ENCODE measurements around the gene NBDY. TPM values are rescaled to one million over a fixed set of nuclear protein-coding genes. Genes with fewer than 3 reads are reported as not detected.
"Not testable (repeated sequence)": the region's sequence is repeated elsewhere in the genome, so short reads cannot be mapped to it uniquely, and the experiment has no call there.

The NBDY gene
- total RNA-seq, 2 experiments from 2014 or later: 25.0 to 28.3 TPM

GRCh38 chrX:56765811-56766553, 36.9 kb downstream of the NBDY start:
- Mint-ChIP-seq H3K27ac (peak overlapping the region; percentile 90), H3K36me3 (ENCODE audit: low read depth) (peaks cover 5% of the 10 kb centered on the region), H3K4me3 (peak overlapping the region; percentile 71), H3K27me3 (no peaks in the 10 kb centered on the region), H3K9me3 (no peaks in the 10 kb centered on the region), H3K4me1 (ENCODE audit: low read depth) (peaks cover 56% of the 10 kb centered on the region)
- CTCF ChIA-PET: interaction anchor here (0.8 to 1.1 kb wide), 2 partner anchors 39 to 212 kb away, joined by 3 read pairs; no protein-coding TSS in a partner anchor
- POLR2A ChIA-PET: interaction anchor here (0.6 to 1.4 kb wide), 3 partner anchors 17 to 893 kb away, joined by 3 to 5 read pairs (median 4); no protein-coding TSS in a partner anchor
- ATAC-seq (ENCODE audit: poor library complexity): no peak
- DNase-seq: peak in 2 of 14 experiments; percentile 13
- Histone ChIP-seq H3K36me3 (ENCODE audit: insufficient read depth, low read length) (peaks cover 16% of the 10 kb centered on the region), H3K4me1 (ENCODE audit: insufficient read depth, low read length) (peaks cover 51% of the 10 kb centered on the region), H3K9me3 (ENCODE audit: control insufficient read depth in 1 of 2, insufficient read depth in 1 of 2, low read length in 2 of 2) (no peaks in the 10 kb centered on the region), H3K4me3 (ENCODE audit: low read length) (no peak overlapping the region), H3K27me3 (ENCODE audit: control insufficient read depth in 1 of 2, insufficient read depth in 2 of 2, low read length in 2 of 2) (no peaks in the 10 kb centered on the region), H3K27ac (ENCODE audit: low read depth in 1 of 2, low read length in 2 of 2) (peak overlapping the region; percentile 52 to 79)
- intact Hi-C loops (cut with DNase I, micrococcal nuclease): no loop called here
- no peak for TF ChIP-seq CTCF (IDR thresholded peaks at IDR 0.05)

- no peaks in the 10 kb centered on the region for H3K9me3 Mint-ChIP-seq
- DNase-seq (peak in 1 of 14 experiments; percentile 33), ATAC-seq (ENCODE audit: poor library complexity) (no peak)
- POLR2A ChIA-PET: no interaction called here
- peaks cover 44% of the 10 kb centered on the region for H3K4me1 ChIP-seq (ENCODE audit: insufficient read depth, low read length)
- no peak overlapping the region for H3K27ac ChIP-seq (ENCODE audit: low read depth in 1 of 2, low read length in 2 of 2)
- peaks cover 16% of the 10 kb centered on the region for H3K36me3 ChIP-seq (ENCODE audit: insufficient read depth, low read length)
- H3K4me3 ChIP-seq (ENCODE audit: low read length): no peak overlapping the region
- TF ChIP-seq CTCF (IDR thresholded peaks at IDR 0.05): no peak
- H3K9me3 ChIP-seq (ENCODE audit: control insufficient read depth in 1 of 2, insufficient read depth in 1 of 2, low read length in 2 of 2): no peaks in the 10 kb centered on the region
- H3K4me3 Mint-ChIP-seq: peak overlapping the region; percentile 48
- H3K36me3 Mint-ChIP-seq (ENCODE audit: low read depth): peaks cover 5% of the 10 kb centered on the region
- H3K4me1 Mint-ChIP-seq (ENCODE audit: low read depth): peaks cover 48% of the 10 kb centered on the region
- CTCF ChIA-PET: no interaction called here
- intact Hi-C loops (cut with DNase I, micrococcal nuclease): no loop called here
- peak overlapping the region; percentile 90 for H3K27ac Mint-ChIP-seq
- no peaks in the 10 kb centered on the region for H3K27me3 Mint-ChIP-seq
- H3K27me3 ChIP-seq (ENCODE audit: control insufficient read depth in 1 of 2, insufficient read depth in 2 of 2, low read length in 2 of 2): no peaks in the 10 kb centered on the region
These were observed 37.7 kb downstream of the NBDY start for GRCh38 chrX:56766554-56767347.

GRCh38 chrX:56767348-56768119, 38.5 kb downstream of the NBDY start:
- ATAC-seq (ENCODE audit: poor library complexity); H3K36me3 Mint-ChIP-seq (ENCODE audit: low read depth); H3K27me3 ChIP-seq (ENCODE audit: control insufficient read depth in 1 of 2, insufficient read depth in 2 of 2, low read length in 2 of 2); H3K4me3 Mint-ChIP-seq; H3K27ac ChIP-seq (ENCODE audit: low read depth in 1 of 2, low read length in 2 of 2); CTCF ChIA-PET; H3K27ac Mint-ChIP-seq; intact Hi-C loops (cut with DNase I, micrococcal nuclease); H3K4me3 ChIP-seq (ENCODE audit: low read length); H3K9me3 ChIP-seq (ENCODE audit: control insufficient read depth in 1 of 2, insufficient read depth in 1 of 2, low read length in 2 of 2); POLR2A ChIA-PET; H3K27me3 Mint-ChIP-seq; H3K9me3 Mint-ChIP-seq: not testable (repeated sequence)
- peaks cover 37% of the 10 kb centered on the region for H3K4me1 ChIP-seq (ENCODE audit: insufficient read depth, low read length)
- DNase-seq: peak in 2 of 14 experiments; percentile 28 to 44
- peaks cover 40% of the 10 kb centered on the region for H3K4me1 Mint-ChIP-seq (ENCODE audit: low read depth)
- H3K36me3 ChIP-seq (ENCODE audit: insufficient read depth, low read length): peaks cover 16% of the 10 kb centered on the region

- H3K4me3 ChIP-seq (ENCODE audit: low read length); H3K9me3 ChIP-seq (ENCODE audit: control insufficient read depth in 1 of 2, insufficient read depth in 1 of 2, low read length in 2 of 2); H3K9me3 Mint-ChIP-seq; CTCF ChIA-PET; H3K27me3 ChIP-seq (ENCODE audit: control insufficient read depth in 1 of 2, insufficient read depth in 2 of 2, low read length in 2 of 2); H3K27ac ChIP-seq (ENCODE audit: low read depth in 1 of 2, low read length in 2 of 2); H3K27me3 Mint-ChIP-seq; POLR2A ChIA-PET; DNase-seq; H3K27ac Mint-ChIP-seq; H3K4me3 Mint-ChIP-seq; intact Hi-C loops (cut with DNase I, micrococcal nuclease); ATAC-seq (ENCODE audit: poor library complexity); H3K36me3 Mint-ChIP-seq (ENCODE audit: low read depth): not testable (repeated sequence)
- Histone ChIP-seq H3K36me3 (ENCODE audit: insufficient read depth, low read length) (peaks cover 16% of the 10 kb centered on the region), H3K4me1 (ENCODE audit: insufficient read depth, low read length) (peaks cover 30% of the 10 kb centered on the region)
- H3K4me1 Mint-ChIP-seq (ENCODE audit: low read depth): peaks cover 34% of the 10 kb centered on the region
These were observed 39.1 kb downstream of the NBDY start for GRCh38 chrX:56768120-56768660.

GRCh38 chrX:56772675-56773521, 43.9 kb downstream of the NBDY start:
- intact Hi-C loops (cut with DNase I, micrococcal nuclease): not testable (repeated sequence)

More at GRCh38 chrX:56772675-56773521, 43.9 kb downstream of the NBDY start:
- H3K27ac ChIP-seq (ENCODE audit: low read depth in 1 of 2, low read length in 2 of 2); CTCF ChIA-PET; H3K9me3 ChIP-seq (ENCODE audit: control insufficient read depth in 1 of 2, insufficient read depth in 1 of 2, low read length in 2 of 2); H3K4me3 Mint-ChIP-seq; H3K27me3 ChIP-seq (ENCODE audit: control insufficient read depth in 1 of 2, insufficient read depth in 2 of 2, low read length in 2 of 2); H3K4me3 ChIP-seq (ENCODE audit: low read length); H3K36me3 Mint-ChIP-seq (ENCODE audit: low read depth); H3K9me3 Mint-ChIP-seq; H3K4me1 Mint-ChIP-seq (ENCODE audit: low read depth); DNase-seq; H3K36me3 ChIP-seq (ENCODE audit: insufficient read depth, low read length); ATAC-seq (ENCODE audit: poor library complexity); POLR2A ChIA-PET; H3K27ac Mint-ChIP-seq; H3K4me1 ChIP-seq (ENCODE audit: insufficient read depth, low read length); H3K27me3 Mint-ChIP-seq: not testable (repeated sequence)
